GM18873 (cell line): ENCODE results near the gene RBMY1F.
"Not testable (repeated sequence)": the region's sequence is repeated elsewhere in the genome, so short reads cannot be mapped to it uniquely, and the experiment has no call there.

ENCODE experiments used
- ATAC-seq: cut with Tn5 transposase; IDR thresholded peaks from one replicate; pipeline ENCODE4 v1.9.1; 2021; ENCODE audit warnings: mild to moderate bottlenecking, moderate library complexity, moderate number of reproducible peaks; ENCODE audit not compliant: unreplicated experiment, low FRiP score

RBMY1F gene

GRCh38 chrY:22182823-22183222 lies at the start of gene RBMY1F:
Gene RBMY1F (minus strand): TSS chrY:22182923. CDS start chrY:22180969, 1,954 bp downstream.
- not testable (repeated sequence) for ATAC-seq

- ATAC-seq, result not testable (repeated sequence)
Measured at GRCh38 chrY:22151144-22151543, 31.6 kb downstream of the RBMY1F start.

- not testable (repeated sequence) for ATAC-seq
Measured at GRCh38 chrY:22141011-22141695, 41.6 kb downstream of the RBMY1F start.

GRCh38 chrY:22134719-22135118 lies 48.0 kb downstream of the RBMY1F start:
- not testable (repeated sequence) for ATAC-seq

GRCh38 chrY:22130494-22130893 lies 52.2 kb downstream of the RBMY1F start:
- not testable (repeated sequence) for ATAC-seq
